Measurements from ENCODE around the gene FLYWCH2. TPM values are rescaled to one million over a fixed set of nuclear protein-coding genes. Genes with fewer than 3 reads are reported as not detected.
A peak's percentile ranks its signal among the peaks of the same experiment; 100 is the strongest.

FLYWCH2 gene
- total and polyA plus RNA-seq, 2 of the 8 experiments (the other 6 are each of a cell fraction or from before 2014, with no cell fraction given), result 16.4 to 30.7 TPM

- TF ChIP-seq CTCF (IDR thresholded peaks at IDR 0.05; ENCODE audit: control extremely low read depth in 1 of 3, insufficient read depth in 1 of 3, low read depth in 1 of 3, low read length in 3 of 3), result peak; percentile 92 to 98 (median 93)
- no peak for TF ChIP-seq CHD1 (IDR thresholded peaks at IDR 0.05; ENCODE audit: low read depth, low read length)
- no peak for TF ChIP-seq CHD2 (IDR thresholded peaks at IDR 0.05; ENCODE audit: low read length)
- TF ChIP-seq CBX5 (IDR thresholded peaks at IDR 0.05; ENCODE audit: low read depth, low read length), result no peak
- no peak for TF ChIP-seq ZNF274 (IDR thresholded peaks at IDR 0.05; ENCODE audit: borderline replicate concordance, extremely low read depth, low read length)
- TF ChIP-seq RXRA (IDR thresholded peaks at IDR 0.05; ENCODE audit: insufficient read depth, low read depth, low read length), result no peak
- TF ChIP-seq POLR2A (IDR thresholded peaks at IDR 0.05; ENCODE audit: control extremely low read depth in 1 of 2, low read depth in 2 of 2, low read length in 2 of 2), result no peak
- no peak for TF ChIP-seq POLR2AphosphoS5 (IDR thresholded peaks at IDR 0.05; ENCODE audit: low read depth, low read length)
- TF ChIP-seq TEAD4 (IDR thresholded peaks at IDR 0.05; ENCODE audit: low read depth, low read length), result peak; percentile 67; the same call in 1 of the 2 replicates
These were observed 8.1 kb upstream of the FLYWCH2 start (continued) for GRCh38 chr16:2874912-2875362.
